Measurements from ENCODE around the gene WNT3A.
A peak's percentile ranks its signal among the peaks of the same experiment; 100 is the strongest.

WNT3A gene

DNA sequence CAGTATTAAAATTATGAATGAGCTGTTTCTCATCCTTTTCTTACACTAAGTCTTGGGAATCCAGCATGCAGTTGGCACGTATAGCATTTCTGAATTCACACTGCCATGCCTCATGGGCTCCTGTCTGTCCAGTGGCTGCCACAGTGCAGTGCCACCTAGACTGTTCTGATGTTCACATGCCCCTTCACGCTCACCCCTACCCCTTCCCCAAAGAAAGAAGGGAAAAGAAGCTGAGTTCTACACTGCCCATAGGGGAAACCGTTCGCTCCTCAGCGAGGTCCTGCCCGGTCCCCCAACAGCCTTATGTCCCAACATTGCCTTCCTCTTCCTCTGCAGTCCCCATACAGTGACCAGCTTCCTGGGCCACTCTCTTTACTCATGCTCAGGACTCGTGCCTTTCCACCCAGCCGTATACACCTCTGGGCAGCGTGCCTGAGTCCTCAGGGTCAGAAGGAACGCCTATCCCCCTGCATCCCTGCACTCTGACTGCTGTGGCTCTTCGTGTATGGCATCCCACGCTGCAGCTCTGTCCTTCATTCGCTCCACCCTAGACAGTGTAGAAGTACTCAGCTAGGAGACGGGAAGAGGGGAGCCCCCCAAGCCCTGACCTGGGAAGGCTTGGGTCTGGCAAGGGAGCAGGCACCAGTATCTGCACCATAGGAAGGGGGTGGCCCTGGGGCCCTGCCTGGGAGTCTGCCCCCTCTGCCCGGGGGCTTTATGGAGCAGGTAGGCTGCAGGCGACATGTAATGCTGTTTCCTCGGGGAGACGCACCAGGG lies 51.6 kb downstream of the WNT3A start:
- DNase-seq: no peak

DNA sequence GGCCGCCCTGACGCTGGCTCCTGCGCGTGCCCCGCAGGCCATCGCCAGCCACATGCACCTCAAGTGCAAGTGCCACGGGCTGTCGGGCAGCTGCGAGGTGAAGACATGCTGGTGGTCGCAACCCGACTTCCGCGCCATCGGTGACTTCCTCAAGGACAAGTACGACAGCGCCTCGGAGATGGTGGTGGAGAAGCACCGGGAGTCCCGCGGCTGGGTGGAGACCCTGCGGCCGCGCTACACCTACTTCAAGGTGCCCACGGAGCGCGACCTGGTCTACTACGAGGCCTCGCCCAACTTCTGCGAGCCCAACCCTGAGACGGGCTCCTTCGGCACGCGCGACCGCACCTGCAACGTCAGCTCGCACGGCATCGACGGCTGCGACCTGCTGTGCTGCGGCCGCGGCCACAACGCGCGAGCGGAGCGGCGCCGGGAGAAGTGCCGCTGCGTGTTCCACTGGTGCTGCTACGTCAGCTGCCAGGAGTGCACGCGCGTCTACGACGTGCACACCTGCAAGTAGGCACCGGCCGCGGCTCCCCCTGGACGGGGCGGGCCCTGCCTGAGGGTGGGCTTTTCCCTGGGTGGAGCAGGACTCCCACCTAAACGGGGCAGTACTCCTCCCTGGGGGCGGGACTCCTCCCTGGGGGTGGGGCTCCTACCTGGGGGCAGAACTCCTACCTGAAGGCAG lies 52.3 kb downstream of the WNT3A start:
- no peak for DNase-seq

DNA sequence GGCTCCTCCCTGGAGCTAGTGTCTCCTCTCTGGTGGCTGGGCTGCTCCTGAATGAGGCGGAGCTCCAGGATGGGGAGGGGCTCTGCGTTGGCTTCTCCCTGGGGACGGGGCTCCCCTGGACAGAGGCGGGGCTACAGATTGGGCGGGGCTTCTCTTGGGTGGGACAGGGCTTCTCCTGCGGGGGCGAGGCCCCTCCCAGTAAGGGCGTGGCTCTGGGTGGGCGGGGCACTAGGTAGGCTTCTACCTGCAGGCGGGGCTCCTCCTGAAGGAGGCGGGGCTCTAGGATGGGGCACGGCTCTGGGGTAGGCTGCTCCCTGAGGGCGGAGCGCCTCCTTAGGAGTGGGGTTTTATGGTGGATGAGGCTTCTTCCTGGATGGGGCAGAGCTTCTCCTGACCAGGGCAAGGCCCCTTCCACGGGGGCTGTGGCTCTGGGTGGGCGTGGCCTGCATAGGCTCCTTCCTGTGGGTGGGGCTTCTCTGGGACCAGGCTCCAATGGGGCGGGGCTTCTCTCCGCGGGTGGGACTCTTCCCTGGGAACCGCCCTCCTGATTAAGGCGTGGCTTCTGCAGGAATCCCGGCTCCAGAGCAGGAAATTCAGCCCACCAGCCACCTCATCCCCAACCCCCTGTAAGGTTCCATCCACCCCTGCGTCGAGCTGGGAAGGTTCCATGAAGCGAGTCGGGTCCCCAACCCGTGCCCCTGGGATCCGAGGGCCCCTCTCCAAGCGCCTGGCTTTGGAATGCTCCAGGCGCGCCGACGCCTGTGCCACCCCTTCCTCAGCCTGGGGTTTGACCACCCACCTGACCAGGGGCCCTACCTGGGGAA lies 53.0 kb downstream of the WNT3A start:
- DNase-seq: peak; percentile 36

DNA sequence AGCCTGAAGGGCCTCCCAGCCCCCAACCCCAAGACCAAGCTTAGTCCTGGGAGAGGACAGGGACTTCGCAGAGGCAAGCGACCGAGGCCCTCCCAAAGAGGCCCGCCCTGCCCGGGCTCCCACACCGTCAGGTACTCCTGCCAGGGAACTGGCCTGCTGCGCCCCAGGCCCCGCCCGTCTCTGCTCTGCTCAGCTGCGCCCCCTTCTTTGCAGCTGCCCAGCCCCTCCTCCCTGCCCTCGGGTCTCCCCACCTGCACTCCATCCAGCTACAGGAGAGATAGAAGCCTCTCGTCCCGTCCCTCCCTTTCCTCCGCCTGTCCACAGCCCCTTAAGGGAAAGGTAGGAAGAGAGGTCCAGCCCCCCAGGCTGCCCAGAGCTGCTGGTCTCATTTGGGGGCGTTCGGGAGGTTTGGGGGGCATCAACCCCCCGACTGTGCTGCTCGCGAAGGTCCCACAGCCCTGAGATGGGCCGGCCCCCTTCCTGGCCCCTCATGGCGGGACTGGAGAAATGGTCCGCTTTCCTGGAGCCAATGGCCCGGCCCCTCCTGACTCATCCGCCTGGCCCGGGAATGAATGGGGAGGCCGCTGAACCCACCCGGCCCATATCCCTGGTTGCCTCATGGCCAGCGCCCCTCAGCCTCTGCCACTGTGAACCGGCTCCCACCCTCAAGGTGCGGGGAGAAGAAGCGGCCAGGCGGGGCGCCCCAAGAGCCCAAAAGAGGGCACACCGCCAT lies 53.8 kb downstream of the WNT3A start:
- no peak for DNase-seq

DNA sequence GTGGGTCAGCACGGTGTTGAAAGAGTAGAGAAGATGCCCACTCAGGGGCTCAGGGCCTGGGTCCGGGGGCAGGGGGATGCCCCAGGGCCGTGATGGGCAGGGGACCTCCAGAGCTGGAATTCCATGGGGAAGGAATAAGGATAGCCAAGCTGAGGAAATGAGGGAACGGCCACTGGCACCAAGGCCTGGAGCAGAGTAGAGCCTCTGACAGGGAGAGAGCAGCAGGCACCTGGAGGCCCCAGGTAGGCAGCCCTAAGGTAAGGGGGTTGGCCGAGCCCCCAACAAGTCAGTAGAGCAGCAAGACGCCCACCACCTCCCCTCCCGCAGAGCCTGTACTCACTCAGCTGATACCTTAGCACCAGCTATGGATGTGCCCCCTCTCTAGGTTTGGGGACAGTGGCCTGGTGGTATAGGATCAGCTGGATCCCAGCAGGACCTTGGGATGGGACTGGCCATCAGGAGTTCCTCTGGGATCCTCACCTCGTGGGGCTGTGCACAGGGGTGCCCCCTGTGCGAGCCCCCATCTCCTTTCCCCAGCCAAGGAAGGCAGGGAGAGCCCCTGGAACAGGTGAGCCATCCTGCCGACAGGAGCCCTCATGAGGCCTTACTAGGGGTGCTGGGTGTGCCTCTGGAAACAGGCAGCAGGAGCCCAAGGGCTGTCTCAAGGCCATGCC lies 54.8 kb downstream of the WNT3A start:
- DNase-seq: no peak

DNA sequence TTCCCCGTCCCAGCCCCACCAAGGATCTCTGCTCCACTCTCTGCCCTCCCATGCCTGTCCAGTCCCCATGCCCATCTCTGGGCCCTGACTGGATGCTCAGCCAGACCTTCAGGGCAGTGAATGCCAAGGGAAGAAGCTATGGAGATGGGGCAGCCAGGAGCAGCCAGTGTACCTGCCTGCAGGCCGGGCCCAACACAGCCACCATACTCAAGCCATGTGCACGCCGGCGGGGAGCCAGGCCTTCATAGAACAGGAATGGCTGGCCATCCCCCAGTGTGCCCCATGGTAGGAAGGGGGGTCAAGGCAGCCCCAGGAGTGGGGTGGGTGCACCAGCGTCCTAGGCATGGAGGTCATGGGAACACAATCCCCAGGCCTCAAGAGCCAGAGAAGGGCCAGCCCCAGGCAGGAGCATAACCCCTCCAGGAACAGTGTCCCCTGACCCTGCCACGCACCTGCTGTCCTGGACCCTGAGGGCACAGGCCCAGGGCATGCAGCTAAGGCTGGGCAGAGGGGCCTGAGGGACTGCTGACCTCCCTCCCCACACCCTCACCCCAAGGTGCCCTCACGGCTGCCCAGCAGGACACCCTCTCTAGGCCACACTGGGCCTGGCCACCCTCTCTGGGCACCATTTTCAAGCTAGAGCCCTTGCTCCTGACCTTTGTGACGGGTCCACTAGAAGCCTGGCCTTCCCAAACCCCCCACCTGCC lies 55.4 kb downstream of the WNT3A start:
- DNase-seq: no peak

DNA sequence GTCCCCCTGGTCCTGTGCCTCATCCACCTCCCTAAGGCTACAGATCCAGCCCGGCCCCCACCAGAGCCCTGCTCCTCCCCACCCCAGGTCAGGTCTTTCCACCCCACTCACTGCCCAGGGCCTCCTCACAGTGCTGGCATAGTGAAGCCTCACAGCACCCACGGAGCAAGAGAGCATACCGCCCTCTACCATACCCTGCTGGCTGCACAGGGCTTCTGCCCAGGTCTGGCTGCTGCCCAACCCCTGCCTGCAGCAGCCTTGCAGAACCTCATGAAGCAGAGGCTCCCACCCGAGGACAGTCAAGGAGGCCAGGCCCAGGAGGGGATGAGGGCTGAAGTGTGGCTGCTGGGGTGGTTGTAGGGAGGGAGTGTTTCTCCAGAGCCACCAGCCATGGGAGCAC lies 56.0 kb downstream of the WNT3A start:
- no peak for DNase-seq

DNA sequence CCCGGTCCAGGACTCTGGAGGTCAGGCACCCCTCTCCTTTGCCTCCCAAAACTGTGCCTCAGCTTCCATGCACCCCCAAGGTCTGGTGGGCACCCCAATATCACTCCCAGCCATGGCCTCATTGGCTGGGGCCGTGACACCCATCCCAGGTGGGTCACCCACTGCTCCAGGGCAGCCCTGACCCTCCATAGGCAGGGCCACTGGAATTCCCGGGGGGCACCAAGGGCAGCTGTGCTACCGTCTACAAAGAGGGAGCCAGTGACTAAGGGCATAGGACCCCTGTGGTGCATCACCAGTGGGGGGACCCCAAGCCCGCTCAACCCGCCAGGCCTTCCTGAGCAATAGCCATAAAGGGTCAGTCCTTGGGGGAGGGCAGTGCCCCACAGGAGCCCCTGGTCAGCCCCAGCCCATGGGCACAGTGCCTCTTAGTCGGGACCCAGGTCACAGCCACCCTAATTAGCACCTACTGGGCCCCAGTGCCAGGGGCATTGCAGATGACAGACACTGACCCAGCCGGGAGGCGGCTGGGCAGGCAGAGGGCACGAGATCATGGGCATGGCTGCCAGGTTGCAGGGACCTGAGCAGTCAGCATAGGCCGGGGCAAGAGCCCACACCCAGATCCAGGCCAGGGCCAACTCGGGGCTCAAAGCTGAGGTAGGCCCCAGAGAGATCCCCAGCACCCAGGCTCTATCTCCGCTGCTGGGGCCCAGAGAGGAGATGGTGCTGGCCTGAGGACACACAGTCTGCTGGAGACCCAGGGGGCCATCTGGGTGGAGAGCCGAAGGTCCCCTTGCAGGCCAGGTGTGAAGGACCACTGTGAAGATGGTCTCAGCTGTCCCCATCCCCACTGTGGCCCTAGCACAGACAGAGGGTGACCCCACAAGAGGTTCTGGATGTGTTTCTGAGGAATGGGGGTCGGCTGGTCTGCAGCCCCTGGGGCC lies 56.7 kb downstream of the WNT3A start:
- no peak for DNase-seq

DNA sequence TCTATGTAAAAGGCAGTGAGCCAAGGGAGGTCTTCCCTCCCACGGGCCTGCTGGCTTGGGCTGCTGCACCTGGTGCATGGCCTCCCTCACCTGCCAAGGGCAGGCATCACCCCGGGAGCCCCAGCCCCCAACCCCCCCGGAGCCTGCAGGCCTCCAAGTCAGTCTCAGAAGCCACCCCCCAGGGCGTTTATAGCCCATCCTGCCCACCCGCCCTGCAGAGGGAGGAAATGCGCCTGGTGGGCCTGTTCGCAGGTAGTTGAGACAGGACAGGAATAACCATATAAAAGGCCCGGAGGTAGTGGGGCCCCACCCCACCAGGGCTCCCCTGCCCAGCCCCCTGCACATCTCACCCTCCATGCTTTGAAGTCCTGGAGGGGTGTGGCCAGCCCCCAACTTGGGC lies 57.5 kb downstream of the WNT3A start:
- DNase-seq: no peak

DNA sequence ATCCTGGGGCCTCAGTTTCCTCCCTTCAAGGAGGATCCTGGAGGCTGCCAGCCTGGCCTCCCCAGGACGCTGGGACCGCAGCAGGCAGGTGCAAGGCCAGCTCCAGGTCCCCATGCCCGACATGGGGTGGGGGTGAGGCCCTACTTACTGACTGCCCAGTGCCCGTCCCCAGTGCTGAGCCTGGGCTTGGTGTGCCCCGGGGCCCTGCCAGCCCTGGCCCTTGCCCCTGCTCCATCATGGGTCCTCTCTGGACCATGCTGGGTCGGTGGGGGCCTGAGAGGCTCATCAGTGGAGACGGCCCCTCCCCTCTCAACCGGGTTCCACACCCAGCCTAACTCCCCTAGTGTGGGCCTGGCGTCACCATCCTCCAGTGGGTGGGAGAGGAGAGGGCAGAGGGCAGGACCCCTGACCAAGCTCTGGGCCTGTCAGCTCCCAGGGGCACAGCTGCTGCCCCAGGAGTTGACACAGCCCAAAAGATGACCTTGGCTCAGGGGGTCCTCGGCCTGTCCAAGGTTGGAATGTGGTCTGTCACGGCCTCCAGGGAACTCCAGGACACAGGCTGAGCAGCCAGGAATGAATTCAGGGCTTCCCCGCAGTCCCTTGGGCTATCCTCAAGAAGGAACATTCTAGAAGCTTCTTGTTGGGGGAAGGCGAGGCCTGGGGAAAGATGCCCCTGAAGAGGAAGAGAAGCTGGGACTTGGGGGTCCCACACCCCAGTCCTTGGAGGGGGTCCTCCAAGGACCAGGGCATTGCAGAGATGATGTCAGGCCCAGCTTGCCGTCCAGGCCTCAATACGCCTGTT lies 58.1 kb downstream of the WNT3A start:
- no peak for DNase-seq

DNA sequence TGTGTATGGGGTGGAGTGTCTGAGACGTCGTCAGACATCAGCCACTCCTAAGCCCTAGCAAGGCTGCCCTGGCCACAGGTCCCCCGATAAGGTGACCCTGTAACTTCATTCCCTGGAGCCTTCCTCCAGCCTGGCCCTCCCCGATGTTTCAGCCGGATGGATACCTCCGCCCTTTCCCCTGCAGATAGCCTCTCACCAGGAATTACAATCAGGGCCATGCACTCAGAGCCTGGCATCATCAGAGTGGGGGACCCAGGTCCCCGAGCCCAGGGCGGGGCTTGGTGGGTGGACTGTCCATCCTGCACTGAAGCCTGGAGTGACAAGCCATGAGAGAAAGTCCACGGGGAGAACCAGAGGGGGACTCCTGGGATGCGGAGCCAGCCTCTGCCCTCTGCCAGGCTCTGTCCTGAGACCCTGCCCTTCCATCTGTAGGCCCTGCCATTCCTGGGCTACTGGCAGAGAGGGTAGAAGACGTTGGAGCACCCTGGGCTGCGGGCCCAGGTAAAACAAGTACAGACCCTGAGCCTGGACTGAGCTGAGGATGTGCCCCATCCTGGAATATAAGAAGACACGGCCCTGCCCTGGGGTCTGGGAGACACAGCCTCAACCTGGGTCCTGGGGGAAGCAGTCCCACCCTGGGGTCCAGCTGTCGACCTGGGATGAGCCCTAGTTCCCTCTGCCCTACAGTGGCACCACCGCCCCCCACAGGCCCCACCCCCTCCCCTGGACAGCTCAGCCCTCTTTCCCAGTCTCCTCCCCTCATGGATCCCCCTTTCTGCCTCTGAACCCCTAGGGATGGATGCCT lies 58.9 kb downstream of the WNT3A start:
- no peak for DNase-seq

DNA sequence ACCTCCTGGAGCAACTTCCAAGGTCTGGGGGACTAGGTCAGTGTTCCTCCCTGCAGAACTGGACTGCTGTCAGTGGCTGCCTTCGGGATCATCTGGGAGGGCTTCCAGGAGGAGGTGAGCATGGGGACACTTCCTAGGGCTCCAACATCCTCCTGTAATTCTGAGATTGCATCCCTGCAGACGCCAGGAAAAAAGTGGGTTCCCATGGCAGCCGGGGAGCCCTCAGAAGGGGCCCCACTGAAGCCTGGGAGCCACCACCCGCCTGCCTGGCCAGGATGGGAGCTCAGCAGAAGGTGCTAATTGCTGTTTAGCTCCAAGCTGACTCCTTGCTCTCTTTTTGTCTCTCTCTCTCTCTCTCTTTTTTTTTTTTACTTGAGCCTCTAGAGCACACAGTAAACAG lies 59.6 kb downstream of the WNT3A start:
- DNase-seq: no peak

DNA sequence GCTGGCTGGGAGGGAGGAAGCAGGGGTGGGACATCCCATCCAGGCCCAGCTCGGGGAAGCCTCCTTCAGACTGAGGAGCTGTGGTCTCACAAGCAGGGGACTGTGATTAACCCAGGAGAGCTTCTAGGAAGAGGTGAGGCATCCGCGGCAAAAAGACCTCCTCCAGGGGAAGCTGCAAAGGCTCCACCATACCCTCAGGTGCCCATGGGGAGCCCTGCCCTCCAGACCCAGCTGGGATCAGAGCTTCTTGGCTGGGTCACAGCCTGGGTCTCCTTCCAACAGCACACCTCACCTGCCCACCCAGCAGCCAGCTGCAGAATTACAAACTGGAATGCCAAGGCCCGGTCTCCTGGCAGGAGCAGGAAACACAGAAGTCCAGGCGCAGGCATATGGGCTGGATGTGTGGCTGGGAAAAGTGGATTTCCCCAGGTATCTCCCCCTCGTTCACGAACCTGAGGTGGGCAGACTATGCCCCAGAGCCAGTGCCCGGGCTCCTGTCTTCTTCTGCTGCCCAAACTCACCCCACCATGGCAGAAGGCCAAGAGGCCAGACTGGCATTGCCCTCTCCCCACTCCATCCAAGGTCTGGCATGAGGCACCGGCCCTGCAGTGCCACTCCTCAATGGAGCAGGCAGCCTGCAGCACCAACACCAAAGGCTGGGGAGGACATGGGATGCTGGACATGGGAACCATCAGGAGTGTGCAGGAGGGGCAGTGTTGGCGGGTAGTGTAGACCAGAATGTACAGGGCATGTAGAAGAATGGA lies 60.3 kb downstream of the WNT3A start:
- no peak for DNase-seq

DNA sequence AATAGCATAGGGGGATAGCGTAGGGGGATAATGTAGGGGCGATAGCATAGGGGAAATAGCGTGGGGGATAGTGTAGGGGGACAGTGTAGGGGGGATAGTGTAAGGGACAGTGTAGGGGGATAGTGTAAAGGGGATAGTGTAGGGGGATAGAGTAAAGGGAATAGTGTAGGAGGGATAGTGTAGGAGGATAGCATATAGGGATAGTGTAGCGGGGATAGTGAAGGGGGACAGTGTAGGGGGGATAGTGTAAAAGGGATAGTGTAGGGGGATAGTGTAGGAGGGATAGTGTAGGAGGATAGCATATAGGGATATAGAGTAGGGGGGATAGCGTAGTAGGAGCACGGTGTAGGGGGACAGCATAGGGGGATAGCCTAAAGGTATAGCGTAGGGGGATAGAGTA lies 61.6 kb downstream of the WNT3A start:
- no peak for DNase-seq

DNA sequence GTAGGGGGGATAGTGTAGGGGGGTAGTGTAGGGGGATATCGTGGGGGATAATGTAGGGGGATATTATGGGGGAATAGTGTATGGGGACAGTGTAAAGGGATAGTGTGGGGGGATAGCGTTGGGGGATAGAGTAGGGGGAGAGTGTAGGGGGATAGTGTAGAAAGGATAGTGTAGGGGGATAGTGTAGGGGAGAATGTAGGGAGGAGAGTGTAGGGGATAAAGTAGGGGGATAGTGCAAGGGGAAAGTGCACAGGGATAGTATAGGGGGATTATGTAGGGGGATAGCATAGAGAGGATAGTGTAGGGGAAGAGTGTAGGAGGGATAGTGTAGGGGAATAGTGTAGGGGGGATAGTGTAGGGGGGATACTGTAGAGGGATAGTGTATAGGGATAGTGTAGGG lies 63.4 kb downstream of the WNT3A start:
- no peak for DNase-seq

DNA sequence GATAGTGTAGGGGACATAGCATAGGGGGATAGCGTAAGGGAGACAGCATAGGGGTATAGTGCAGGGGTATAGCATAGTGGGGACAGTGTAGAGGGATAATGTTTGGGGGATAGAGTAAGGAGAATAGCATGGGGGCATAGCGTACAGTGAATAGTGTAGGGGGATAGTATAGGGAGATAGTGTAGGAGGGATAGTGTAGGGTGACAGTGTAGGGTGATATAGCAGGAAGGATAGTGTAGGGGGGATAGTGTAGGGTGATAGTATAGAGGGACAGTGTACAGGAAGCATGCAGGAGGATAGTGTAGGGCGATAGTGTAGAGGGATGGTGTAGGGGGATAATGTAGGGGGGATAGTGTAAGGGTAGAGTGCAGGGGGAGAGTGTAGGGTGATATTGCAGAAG lies 64.1 kb downstream of the WNT3A start:
- no peak for DNase-seq

DNA sequence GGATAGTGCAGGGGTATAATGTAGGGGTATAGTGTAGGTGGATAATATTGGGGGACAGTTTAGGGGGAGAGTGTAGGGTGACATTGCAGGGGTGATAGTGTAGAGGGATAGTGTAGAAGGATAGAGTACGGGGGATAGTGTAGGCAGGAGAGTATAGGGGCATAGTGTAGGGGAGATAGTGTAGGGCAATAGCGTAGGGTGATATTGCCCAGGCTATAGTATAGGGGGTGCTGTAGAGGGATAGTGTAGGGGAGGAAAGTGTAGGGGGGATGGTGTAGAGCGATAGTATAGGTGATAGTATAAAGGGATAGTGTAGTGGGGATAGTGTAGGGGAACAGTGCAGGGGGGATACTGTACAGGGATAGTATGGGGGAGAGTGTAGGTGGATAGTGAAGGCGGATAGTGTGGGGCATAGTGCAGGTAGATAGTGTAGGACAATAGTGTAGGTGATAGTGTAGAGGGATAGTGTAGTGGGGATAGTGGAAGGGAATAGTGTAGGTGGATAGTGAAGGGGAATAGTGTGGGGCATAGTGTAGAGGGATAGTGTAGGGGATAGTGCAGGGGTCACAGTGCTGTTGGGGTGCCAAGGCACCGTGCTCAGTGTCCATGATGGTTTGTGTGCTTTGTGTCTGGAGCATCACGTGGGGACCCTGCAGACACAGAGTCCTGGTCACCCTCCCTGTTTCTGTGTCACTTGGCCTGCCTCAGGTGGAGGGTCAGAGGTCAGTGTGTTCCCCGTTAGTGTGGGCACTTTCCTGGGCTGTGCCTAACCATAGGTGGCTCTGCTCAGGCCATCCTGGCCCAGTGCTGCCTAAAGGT lies 65.2 kb downstream of the WNT3A start:
- no peak for DNase-seq
